ENCODE measurements around the gene PCMTD2. TPM values are rescaled to one million over a fixed set of nuclear protein-coding genes. Genes with fewer than 3 reads are reported as not detected.
"Not testable (repeated sequence)": the region's sequence is repeated elsewhere in the genome, so short reads cannot be mapped to it uniquely, and the experiment has no call there.

Gene PCMTD2
- total RNA-seq, 1 donor from 2014 or later = 46.9 TPM

- intact Hi-C loops (cut with DNase I) = no loop called here
- no peak for DNase-seq (ENCODE audit: low spot score)
These were observed 22.2 kb downstream of the PCMTD2 start for GRCh38 chr20:64277571-64278316.

- DNase-seq (ENCODE audit: low spot score) = no peak
These were observed 22.8 kb downstream of the PCMTD2 start for GRCh38 chr20:64278317-64278681.

GRCh38 chr20:64279826-64280459 lies 24.4 kb downstream of the PCMTD2 start:
- intact Hi-C loops (cut with DNase I) = no loop called here
- DNase-seq (ENCODE audit: low spot score) = no peak

More at GRCh38 chr20:64278317-64278681, 22.8 kb downstream of the PCMTD2 start:
- intact Hi-C loops (cut with DNase I) = no loop called here

GRCh38 chr20:64280460-64280843 lies 24.9 kb downstream of the PCMTD2 start:
- intact Hi-C loops (cut with DNase I) = no loop called here
- DNase-seq (ENCODE audit: low spot score) = no peak

GRCh38 chr20:64283646-64284045 lies 28.1 kb downstream of the PCMTD2 start:
- DNase-seq (ENCODE audit: low spot score) = no peak
- intact Hi-C loops (cut with DNase I) = no loop called here

GRCh38 chr20:64285579-64286446 lies 30.3 kb downstream of the PCMTD2 start:
- peak; percentile 84 for DNase-seq (ENCODE audit: low spot score)
- intact Hi-C loops (cut with DNase I) = not testable (repeated sequence)

GRCh38 chr20:64286447-64287263 lies 31.1 kb downstream of the PCMTD2 start:
- intact Hi-C loops (cut with DNase I); DNase-seq (ENCODE audit: low spot score): not testable (repeated sequence)

- intact Hi-C loops (cut with DNase I); DNase-seq (ENCODE audit: low spot score): not testable (repeated sequence)
These were observed 31.7 kb downstream of the PCMTD2 start for GRCh38 chr20:64287264-64287590.

GRCh38 chr20:64292167-64292566 lies 36.6 kb downstream of the PCMTD2 start:
- DNase-seq (ENCODE audit: low spot score); intact Hi-C loops (cut with DNase I): not testable (repeated sequence)

GRCh38 chr20:64303086-64303485 lies 47.5 kb downstream of the PCMTD2 start:
- DNase-seq (ENCODE audit: low spot score); intact Hi-C loops (cut with DNase I): not testable (repeated sequence)

- intact Hi-C loops (cut with DNase I); DNase-seq (ENCODE audit: low spot score): not testable (repeated sequence)
These were observed 58.2 kb downstream of the PCMTD2 start for GRCh38 chr20:64313761-64314160.

GRCh38 chr20:64315381-64315780 lies 59.8 kb downstream of the PCMTD2 start:
- DNase-seq (ENCODE audit: low spot score); intact Hi-C loops (cut with DNase I): not testable (repeated sequence)

- intact Hi-C loops (cut with DNase I) = not testable (repeated sequence)
These were observed 60.3 kb downstream of the PCMTD2 start for GRCh38 chr20:64315884-64316283.

GRCh38 chr20:64316415-64317083 lies 61.0 kb downstream of the PCMTD2 start:
- DNase-seq (ENCODE audit: low spot score); intact Hi-C loops (cut with DNase I): not testable (repeated sequence)

More at GRCh38 chr20:64315884-64316283, 60.3 kb downstream of the PCMTD2 start:
- not testable (repeated sequence) for DNase-seq (ENCODE audit: low spot score)

GRCh38 chr20:64317331-64317730 lies 61.8 kb downstream of the PCMTD2 start:
- intact Hi-C loops (cut with DNase I); DNase-seq (ENCODE audit: low spot score): not testable (repeated sequence)

- intact Hi-C loops (cut with DNase I); DNase-seq (ENCODE audit: low spot score): not testable (repeated sequence)
These were observed 62.5 kb downstream of the PCMTD2 start for GRCh38 chr20:64318056-64318455.

GRCh38 chr20:64322031-64322789 lies 66.7 kb downstream of the PCMTD2 start:
- DNase-seq (ENCODE audit: low spot score); intact Hi-C loops (cut with DNase I): not testable (repeated sequence)
